ENCODE results near the gene HSPH1.

GRCh38 chr13:31116224-31116623 is 45.5 kb downstream of the HSPH1 start:
- TF ChIP-seq, protein P1, sequence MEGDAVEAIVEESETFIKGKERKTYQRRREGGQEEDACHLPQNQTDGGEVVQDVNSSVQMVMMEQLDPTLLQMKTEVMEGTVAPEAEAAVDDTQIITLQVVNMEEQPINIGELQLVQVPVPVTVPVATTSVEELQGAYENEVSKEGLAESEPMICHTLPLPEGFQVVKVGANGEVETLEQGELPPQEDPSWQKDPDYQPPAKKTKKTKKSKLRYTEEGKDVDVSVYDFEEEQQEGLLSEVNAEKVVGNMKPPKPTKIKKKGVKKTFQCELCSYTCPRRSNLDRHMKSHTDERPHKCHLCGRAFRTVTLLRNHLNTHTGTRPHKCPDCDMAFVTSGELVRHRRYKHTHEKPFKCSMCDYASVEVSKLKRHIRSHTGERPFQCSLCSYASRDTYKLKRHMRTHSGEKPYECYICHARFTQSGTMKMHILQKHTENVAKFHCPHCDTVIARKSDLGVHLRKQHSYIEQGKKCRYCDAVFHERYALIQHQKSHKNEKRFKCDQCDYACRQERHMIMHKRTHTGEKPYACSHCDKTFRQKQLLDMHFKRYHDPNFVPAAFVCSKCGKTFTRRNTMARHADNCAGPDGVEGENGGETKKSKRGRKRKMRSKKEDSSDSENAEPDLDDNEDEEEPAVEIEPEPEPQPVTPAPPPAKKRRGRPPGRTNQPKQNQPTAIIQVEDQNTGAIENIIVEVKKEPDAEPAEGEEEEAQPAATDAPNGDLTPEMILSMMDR (IDR thresholded peaks at IDR 0.05; ENCODE audit: extremely low read depth in 1 of 2, insufficient read depth in 1 of 2, low read depth in 1 of 2, low read length in 2 of 2): no peak
- TF ChIP-seq EZH2 (IDR thresholded peaks at IDR 0.05; ENCODE audit: borderline replicate concordance, low read depth, low read length, severe bottlenecking): no peak

Data from endothelial cell of umbilical vein (primary cell).